Lung (tissue), 12 donors: ENCODE data around the gene FAM222B. TPM values are rescaled to one million over a fixed set of nuclear protein-coding genes. Genes with fewer than 3 reads are reported as not detected.

Source experiments
- ATAC-seq: fragments of 200-7000 bp; cut with Tn5 transposase; one replicate; pipeline ENCODE4 v1.9.1; 2020; ENCODE audit warnings: moderate number of reproducible peaks; ENCODE audit not compliant: insufficient read depth, low FRiP score
- DNase-seq, 3 donors: peaks; one replicate each; pipeline ENCODE4 v3.0.0-alpha.2; 2013 to 2017
- H3K27ac ChIP-seq, 2 donors: one replicate each; pipeline ENCODE4 v1.5.1; 2013; ENCODE audit warnings: mild to moderate bottlenecking in 2 of 2, moderate library complexity in 2 of 2, control low read depth in 1 of 2, inconsistent platforms in 1 of 2, low read depth in 1 of 2, low read length in 1 of 2
- H3K27me3 ChIP-seq, 3 donors: one replicate each; pipeline ENCODE4 v1.5.1; 2013; ENCODE audit warnings: low read length in 2 of 3; ENCODE audit not compliant: control insufficient read depth in 3 of 3, insufficient read depth in 3 of 3
- H3K36me3 ChIP-seq, 4 donors: one replicate each; pipeline ENCODE4 v1.5.1; 2013; ENCODE audit warnings: low read length in 4 of 4, mild to moderate bottlenecking in 1 of 4, moderate library complexity in 1 of 4; ENCODE audit not compliant: control insufficient read depth in 4 of 4, insufficient read depth in 4 of 4
- H3K4me1 ChIP-seq, 5 donors: one replicate each; pipeline ENCODE4 v1.5.1; 2013; ENCODE audit warnings: low read length in 5 of 5, mild to moderate bottlenecking in 2 of 5, moderate library complexity in 1 of 5; ENCODE audit not compliant: control insufficient read depth in 5 of 5, insufficient read depth in 5 of 5
- H3K4me3 ChIP-seq: one replicate; pipeline ENCODE4 v1.5.1; 2013; ENCODE audit warnings: mild to moderate bottlenecking, control low read depth, moderate library complexity
- H3K9ac ChIP-seq, 2 donors: one replicate each; pipeline ENCODE4 v1.5.1; 2013; ENCODE audit warnings: low read length in 2 of 2, control low read depth in 1 of 2; ENCODE audit not compliant: insufficient read depth in 1 of 2
- H3K9me3 ChIP-seq, 4 donors: one replicate each; pipeline ENCODE4 v1.5.1; 2013; ENCODE audit warnings: low read length in 3 of 4, mild to moderate bottlenecking in 1 of 4, moderate library complexity in 1 of 4; ENCODE audit not compliant: control insufficient read depth in 4 of 4, insufficient read depth in 3 of 4
- WGBS, 2 donors: extraction: QIAGEN DNeasy Blood & Tissue Kit; methylation state at CpG; one replicate each; pipeline ENCODE4 v1.1.7; 2013; 5-methylcytosine and 5-hydroxymethylcytosine counted together
- polyA plus RNA-seq, 2 donors: library from polyadenylated mRNA; stranded (reverse); fragments of 200-250 nt; gene quantifications; one replicate each; pipeline ENCODE4 v1.2.1, GENCODE V29; 2013
- total RNA-seq, 2 donors: library from RNA; depleted of rRNA in 1 of 2; stranded (reverse); fragments of >200 nt in 1 of 2; gene quantifications; one replicate each; pipeline ENCODE4 v1.2.1, GENCODE V29; 2014 to 2021
- TF ChIP-seq, protein P1 (sequence below): IDR thresholded peaks from 2 replicates; pipeline ENCODE4 v1.5.1; 2012; ENCODE audit warnings: mild to moderate bottlenecking; ENCODE audit errors: control extremely low read depth, extremely low read depth
- donor health status: control.
- donor health status: control.
- donor health status: Bipolar disorder and iron deficiency.
- donor health status: healthy.
- donor health status: DM: yes; HTN: yes; CAD: no.

The FAM222B gene
- total and polyA plus RNA-seq, 4 donors, result 8.3 to 17.7 (median 9.2) TPM

GRCh38 chr17:28716740-28717577 lies 125.6 kb downstream of the FAM222B start:
- Histone ChIP-seq H3K27me3 (no peaks in the 10 kb centered on the region), H3K9ac (peak overlapping the region; percentile 73 to 89), H3K36me3 (peaks cover 0 to 46% (median 19%) of the 10 kb centered on the region in 4 donors), H3K9me3 (no peaks in the 10 kb centered on the region), H3K4me3 (peak overlapping the region; percentile 49), H3K4me1 (peaks cover 0 to 56% (median 7%) of the 10 kb centered on the region in 5 donors), H3K27ac (peak overlapping the region; percentile 63 to 68)
- TF ChIP-seq, protein P1, sequence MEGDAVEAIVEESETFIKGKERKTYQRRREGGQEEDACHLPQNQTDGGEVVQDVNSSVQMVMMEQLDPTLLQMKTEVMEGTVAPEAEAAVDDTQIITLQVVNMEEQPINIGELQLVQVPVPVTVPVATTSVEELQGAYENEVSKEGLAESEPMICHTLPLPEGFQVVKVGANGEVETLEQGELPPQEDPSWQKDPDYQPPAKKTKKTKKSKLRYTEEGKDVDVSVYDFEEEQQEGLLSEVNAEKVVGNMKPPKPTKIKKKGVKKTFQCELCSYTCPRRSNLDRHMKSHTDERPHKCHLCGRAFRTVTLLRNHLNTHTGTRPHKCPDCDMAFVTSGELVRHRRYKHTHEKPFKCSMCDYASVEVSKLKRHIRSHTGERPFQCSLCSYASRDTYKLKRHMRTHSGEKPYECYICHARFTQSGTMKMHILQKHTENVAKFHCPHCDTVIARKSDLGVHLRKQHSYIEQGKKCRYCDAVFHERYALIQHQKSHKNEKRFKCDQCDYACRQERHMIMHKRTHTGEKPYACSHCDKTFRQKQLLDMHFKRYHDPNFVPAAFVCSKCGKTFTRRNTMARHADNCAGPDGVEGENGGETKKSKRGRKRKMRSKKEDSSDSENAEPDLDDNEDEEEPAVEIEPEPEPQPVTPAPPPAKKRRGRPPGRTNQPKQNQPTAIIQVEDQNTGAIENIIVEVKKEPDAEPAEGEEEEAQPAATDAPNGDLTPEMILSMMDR, result no peak
- DNase-seq, result peak; percentile 73 to 75 (median 74)
- no peak for ATAC-seq
- 13 to 26% methylated on average over 63 of the region's 63 CpGs for WGBS, 2 donors

DNA sequence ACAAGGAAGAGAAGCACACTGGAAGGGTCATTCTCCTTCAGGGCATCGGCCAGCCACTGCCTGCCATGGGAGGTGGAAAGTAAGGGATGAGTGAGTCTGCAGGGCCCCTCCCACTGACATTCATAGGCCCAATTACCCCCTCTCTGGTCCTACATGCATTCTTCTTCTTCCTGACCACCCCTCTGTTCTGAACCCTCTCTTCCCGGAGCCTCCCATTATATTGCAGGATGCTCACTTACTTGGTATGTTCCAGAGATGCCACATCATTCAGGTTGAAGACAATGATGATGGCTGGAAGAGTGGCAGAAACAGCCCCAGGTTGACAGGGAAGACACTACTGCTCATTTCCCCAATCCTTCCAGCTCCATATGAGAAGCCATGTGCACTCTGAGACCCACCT lies 127.4 kb downstream of the FAM222B start:
- DNase-seq (no peak), ATAC-seq (no peak)
- no peaks in the 10 kb centered on the region for H3K27me3 ChIP-seq
- 95 to 100% methylated on average over 2 of the region's 2 CpGs for WGBS, 2 donors
- TF ChIP-seq, protein P1, result no peak
- H3K4me1 ChIP-seq, result peaks cover 0 to 47% (median 7%) of the 10 kb centered on the region in 5 donors
- H3K9me3 ChIP-seq, result no peaks in the 10 kb centered on the region
- peaks cover 0 to 35% (median 11%) of the 10 kb centered on the region in 4 donors for H3K36me3 ChIP-seq
- H3K4me3 ChIP-seq, result no peak overlapping the region
- H3K9ac ChIP-seq, result no peak overlapping the region
- H3K27ac ChIP-seq, result no peak overlapping the region

GRCh38 chr17:28714281-28714680 lies 128.3 kb downstream of the FAM222B start:
- WGBS, 2 donors, result 88 to 99% methylated on average over 3 of the region's 3 CpGs
- no peak for ATAC-seq
- Histone ChIP-seq H3K4me3 (no peak overlapping the region), H3K4me1 (peaks cover 0 to 45% (median 7%) of the 10 kb centered on the region in 5 donors), H3K36me3 (peaks cover 0 to 31% (median 11%) of the 10 kb centered on the region in 4 donors), H3K9ac (no peak overlapping the region), H3K27ac (no peak overlapping the region), H3K9me3 (no peaks in the 10 kb centered on the region), H3K27me3 (no peaks in the 10 kb centered on the region)
- TF ChIP-seq, protein P1, result no peak
- DNase-seq, result no peak
